GM19023 (cell line): ENCODE data around the gene SPATA25.
"Not testable (repeated sequence)": the region's sequence is repeated elsewhere in the genome, so short reads cannot be mapped to it uniquely, and the experiment has no call there.

ENCODE experiments used
- ATAC-seq: cut with Tn5 transposase; IDR thresholded peaks from one replicate; pipeline ENCODE4 v1.9.1; 2021; ENCODE audit warnings: mild to moderate bottlenecking, moderate library complexity; ENCODE audit not compliant: unreplicated experiment

SPATA25 gene

GRCh38 chr20:45917790-45918141 is 30.3 kb upstream of the SPATA25 start:
- no peak for ATAC-seq

- ATAC-seq = no peak
Observed at GRCh38 chr20:45913116-45913515, 25.7 kb upstream of the SPATA25 start.

- no peak for ATAC-seq
Observed at GRCh38 chr20:45912344-45912682, 24.9 kb upstream of the SPATA25 start.

- no peak for ATAC-seq
Observed at GRCh38 chr20:45911486-45912343, 24.3 kb upstream of the SPATA25 start, which contains the start of gene PLTP. TSS of gene PLTP (minus strand) at chr20:45912155. CDS start at chr20:45911452, 703 bp downstream.

- peak; percentile 89 for ATAC-seq
Observed at GRCh38 chr20:45910670-45911485, 23.5 kb upstream of the SPATA25 start.

- no peak for ATAC-seq
Observed at GRCh38 chr20:45909817-45910669, 22.6 kb upstream of the SPATA25 start.

GRCh38 chr20:45909336-45909808 is 21.9 kb upstream of the SPATA25 start:
- ATAC-seq = no peak

- no peak for ATAC-seq
Observed at GRCh38 chr20:45908084-45908483, 20.7 kb upstream of the SPATA25 start.

GRCh38 chr20:45907219-45907948 is 20.0 kb upstream of the SPATA25 start:
- ATAC-seq = no peak

GRCh38 chr20:45905505-45906079 is 18.2 kb upstream of the SPATA25 start:
- no peak for ATAC-seq

- ATAC-seq = no peak
Observed at GRCh38 chr20:45904583-45905504, 17.4 kb upstream of the SPATA25 start.

GRCh38 chr20:45902199-45902701 is 14.8 kb upstream of the SPATA25 start:
- ATAC-seq = no peak

- ATAC-seq = not testable (repeated sequence)
Observed at GRCh38 chr20:45901332-45901731, 13.9 kb upstream of the SPATA25 start.

- ATAC-seq = no peak
Observed at GRCh38 chr20:45899046-45899835, 11.8 kb upstream of the SPATA25 start.

- no peak for ATAC-seq
Observed at GRCh38 chr20:45898285-45898684, 10.9 kb upstream of the SPATA25 start.

- no peak for ATAC-seq
Observed at GRCh38 chr20:45897692-45898091, 10.3 kb upstream of the SPATA25 start.

GRCh38 chr20:45897289-45897688 is 9.9 kb upstream of the SPATA25 start:
- ATAC-seq = no peak

GRCh38 chr20:45896641-45897161 is 9.3 kb upstream of the SPATA25 start:
- ATAC-seq = no peak
